Kidney (tissue), 14 donors: ENCODE results near the gene RIMS1. TPM values are rescaled to one million over a fixed set of nuclear protein-coding genes. Genes with fewer than 3 reads are reported as not detected.

ENCODE experiments used
- DNase-seq, 5 donors: peaks; one replicate each; pipeline ENCODE4 v3.0.0-alpha.2; 2013 to 2020
- FAIRE-seq: peaks from 2 replicates; lab custom pipeline; 2012; peaks lifted over from hg19 to GRCh38; lab: Jason Lieb, UNC
- H3K27ac ChIP-seq, 2 donors: one replicate each; pipeline ENCODE4 v1.7.0; 2013; ENCODE audit warnings: low read depth in 2 of 2, low read length in 2 of 2, inconsistent platforms in 1 of 2
- H3K27me3 ChIP-seq: one replicate; pipeline ENCODE4 v1.7.1; 2013; ENCODE audit warnings: low read length, inconsistent platforms; ENCODE audit not compliant: control insufficient read depth, insufficient read depth
- H3K36me3 ChIP-seq, 3 donors: one replicate each; pipeline versions ENCODE4 v1.7.0 to v1.7.1; 2013; ENCODE audit warnings: low read length in 3 of 3, control low read depth in 1 of 3, inconsistent platforms in 1 of 3; ENCODE audit not compliant: insufficient read depth in 3 of 3, control insufficient read depth in 2 of 3
- H3K4me1 ChIP-seq, 3 donors: one replicate each; pipeline versions ENCODE4 v1.7.0 to v1.7.1; 2013; ENCODE audit warnings: low read length in 3 of 3, inconsistent platforms in 1 of 3, low read depth in 1 of 3; ENCODE audit not compliant: control insufficient read depth in 2 of 3, insufficient read depth in 2 of 3
- H3K4me3 ChIP-seq, 3 donors: one replicate each; pipeline versions ENCODE4 v1.7.0 to v1.8.1; 2013; ENCODE audit warnings: low read length in 3 of 3, control low read depth in 1 of 3, inconsistent platforms in 1 of 3
- H3K9ac ChIP-seq, 3 donors: one replicate each; pipeline versions ENCODE4 v1.7.0 to v1.7.1; 2013; ENCODE audit warnings: low read length in 3 of 3, control low read depth in 1 of 3, inconsistent platforms in 1 of 3
- H3K9me3 ChIP-seq, 3 donors: one replicate each; pipeline versions ENCODE4 v1.7.0 to v1.7.1; 2013; ENCODE audit warnings: low read length in 3 of 3, control low read depth in 1 of 3, inconsistent platforms in 1 of 3; ENCODE audit not compliant: control insufficient read depth in 2 of 3, insufficient read depth in 1 of 3
- CTCF ChIP-seq: IDR thresholded peaks from 3 replicates; pipeline ENCODE4 v1.5.1; 2012; ENCODE audit warnings: mild to moderate bottlenecking, moderate library complexity, borderline replicate concordance; ENCODE audit not compliant: insufficient read depth; ENCODE audit errors: extremely low read depth
- intact Hi-C: fragments of 100-400 bp; cut with DNase I; formaldehyde crosslinking; loops from one replicate; pipeline ENCODE4 v1.11.1; 2022
- polyA plus RNA-seq: library from polyadenylated mRNA; stranded (reverse); fragments of 350-450 nt; fragmentation: Illumina TruSeq; extraction: RNeasy Lipid Tissue Mini Kit (QIAGEN cat#74804); gene quantifications from one replicate; pipeline ENCODE4 v1.2.3, GENCODE V29; 2014; ENCODE audit warnings: low read depth, low replicate concordance; ENCODE audit not compliant: insufficient read depth
- total RNA-seq: library from RNA; stranded (reverse); fragmentation: NEBNext Ultra II Directional; extraction: Animal tissue kit (Norgen Biotek cat#: 25700); gene quantifications from one replicate; pipeline ENCODE4 v1.2.1, GENCODE V29; 2021
- donor health status: control.
- donor health status: control.
- donor health status: control.
- donor health status: control.
- donor health status: control.
- donor health status: DM: yes; HTN: yes; CAD: no.
- donor health status: Normal renal cell carcinoma (clear cell type).

RIMS1 gene
- total and polyA plus RNA-seq, 2 donors from 2014 or later: 4.5 TPM; not detected in 1

- no peaks in the 10 kb centered on the region for H3K9me3 ChIP-seq
- no peaks in the 10 kb centered on the region for H3K4me1 ChIP-seq
- no peak for DNase-seq
- intact Hi-C loops: no loop called here
- H3K9ac ChIP-seq: no peak overlapping the region
- no peak for FAIRE-seq
- H3K27ac ChIP-seq: no peak overlapping the region
- H3K36me3 ChIP-seq: no peaks in the 10 kb centered on the region
- TF ChIP-seq CTCF: no peak
- H3K27me3 ChIP-seq: no peaks in the 10 kb centered on the region
- no peak overlapping the region for H3K4me3 ChIP-seq
Observed at GRCh38 chr6:72130327-72130726, 244.0 kb downstream of the RIMS1 start.

GRCh38 chr6:72132427-72132826 lies 246.1 kb downstream of the RIMS1 start:
- no peak for TF ChIP-seq CTCF
- intact Hi-C loops: no loop called here
- no peak for FAIRE-seq
- H3K27ac ChIP-seq: no peak overlapping the region
- no peaks in the 10 kb centered on the region for H3K27me3 ChIP-seq
- DNase-seq: no peak
- H3K9ac ChIP-seq: no peak overlapping the region
- no peaks in the 10 kb centered on the region for H3K36me3 ChIP-seq
- no peaks in the 10 kb centered on the region for H3K9me3 ChIP-seq
- H3K4me3 ChIP-seq: no peak overlapping the region
- H3K4me1 ChIP-seq: no peaks in the 10 kb centered on the region

- H3K9ac ChIP-seq: no peak overlapping the region
- no peak overlapping the region for H3K4me3 ChIP-seq
- no peaks in the 10 kb centered on the region for H3K9me3 ChIP-seq
- TF ChIP-seq CTCF: no peak
- intact Hi-C loops: no loop called here
- FAIRE-seq: no peak
- no peaks in the 10 kb centered on the region for H3K27me3 ChIP-seq
- no peaks in the 10 kb centered on the region for H3K4me1 ChIP-seq
- DNase-seq: no peak
- H3K27ac ChIP-seq: no peak overlapping the region
- H3K36me3 ChIP-seq: no peaks in the 10 kb centered on the region
Observed at GRCh38 chr6:72132851-72133250, 246.5 kb downstream of the RIMS1 start.

- H3K4me1 ChIP-seq: no peaks in the 10 kb centered on the region
- H3K9me3 ChIP-seq: no peaks in the 10 kb centered on the region
- no peaks in the 10 kb centered on the region for H3K27me3 ChIP-seq
- H3K27ac ChIP-seq: no peak overlapping the region
- FAIRE-seq (no peak), DNase-seq (no peak)
- intact Hi-C loops: no loop called here
- no peaks in the 10 kb centered on the region for H3K36me3 ChIP-seq
- TF ChIP-seq CTCF: no peak
- H3K4me3 ChIP-seq: no peak overlapping the region
- no peak overlapping the region for H3K9ac ChIP-seq
Observed at GRCh38 chr6:72133324-72133723, 247.0 kb downstream of the RIMS1 start.
